Activated T-cell treated with anti-CD3 and anti-CD28 coated beads, Interleukin-2, amount 50 U/mL, for 72 hours (primary cell): ENCODE results near the gene LYPD6. TPM values are rescaled to one million over a fixed set of nuclear protein-coding genes. Genes with fewer than 3 reads are reported as not detected.

Experiments
- ATAC-seq, 2 donors: fragments of 150-1000 bp; cut with Tn5 transposase; replicated peaks in 1 of 2; 2 replicates each; pipeline ENCODE4 v1.10.0; 2021; ENCODE audit warnings: moderate library complexity in 2 of 2, mild to moderate bottlenecking in 1 of 2
- DNase-seq, 2 donors: peaks; one replicate each; pipeline ENCODE4 v3.0.0; 2021 to 2022; ENCODE audit warnings: mixed read lengths in 1 of 2
- H3K27ac Mint-ChIP-seq: one replicate; pipeline ENCODE4 v1.8.0; 2022; ENCODE audit warnings: mild to moderate bottlenecking, moderate library complexity, mixed read lengths
- H3K27me3 Mint-ChIP-seq: one replicate; pipeline ENCODE4 v1.8.0; 2022; ENCODE audit warnings: low read depth, mixed read lengths
- H3K36me3 Mint-ChIP-seq, 2 donors: one replicate each; pipeline ENCODE4 v1.8.0; 2022; ENCODE audit warnings: mixed read lengths in 2 of 2, mild to moderate bottlenecking in 1 of 2; ENCODE audit not compliant: insufficient read depth in 2 of 2
- H3K4me1 Mint-ChIP-seq: one replicate; pipeline ENCODE4 v1.8.0; 2022; ENCODE audit warnings: low read depth, mixed read lengths
- H3K4me3 Mint-ChIP-seq, 2 donors: one replicate each; pipeline ENCODE4 v1.8.0; 2022; ENCODE audit warnings: mild to moderate bottlenecking in 2 of 2, mixed read lengths in 2 of 2, moderate library complexity in 2 of 2
- H3K9me3 Mint-ChIP-seq, 2 donors: one replicate each; pipeline ENCODE4 v1.8.0; 2022; ENCODE audit warnings: mixed read lengths in 2 of 2
- total RNA-seq, 2 donors: library from RNA; stranded (reverse); gene quantifications; one replicate each; pipeline ENCODE4 v1.2.3, GENCODE V29; 2022

The LYPD6 gene
- total RNA-seq, 2 donors from 2014 or later, result not detected

DNA sequence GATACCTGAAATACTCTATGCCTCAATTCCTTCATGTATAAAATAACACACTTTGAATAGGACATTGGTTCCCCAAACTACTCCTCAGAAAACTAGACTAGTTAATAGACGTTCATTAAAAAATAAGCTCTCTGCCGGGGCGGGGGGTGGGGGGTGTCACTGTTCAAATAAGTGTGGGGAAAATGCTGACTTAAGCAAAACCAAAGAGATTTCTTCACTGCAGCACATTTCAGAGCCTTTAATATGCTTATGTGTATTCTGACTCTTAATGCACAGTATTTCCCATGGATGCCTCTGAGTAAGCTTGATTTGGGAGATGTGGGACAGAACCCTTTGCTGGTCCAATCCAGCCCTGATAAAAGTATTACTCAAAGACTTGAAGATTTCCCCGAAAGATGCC, 93.2 kb downstream of the LYPD6 start:
- no peak for ATAC-seq
- H3K27ac Mint-ChIP-seq, result no peak overlapping the region

GRCh38 chr2:149427387-149427786, 97.0 kb downstream of the LYPD6 start:
- H3K9me3 Mint-ChIP-seq, result peaks cover 0 to 2% of the 10 kb centered on the region in 2 donors
- no peak for DNase-seq
- H3K27ac Mint-ChIP-seq, result no peak overlapping the region
- H3K4me1 Mint-ChIP-seq, result no peaks in the 10 kb centered on the region
- no peak for ATAC-seq
- no peak overlapping the region for H3K4me3 Mint-ChIP-seq
- H3K36me3 Mint-ChIP-seq, result no peaks in the 10 kb centered on the region
- H3K27me3 Mint-ChIP-seq, result peaks cover 20% of the 10 kb centered on the region

More for the DNA sequence above, 93.2 kb downstream of the LYPD6 start:
- H3K36me3 Mint-ChIP-seq, result no peaks in the 10 kb centered on the region
- peaks cover 21% of the 10 kb centered on the region for H3K27me3 Mint-ChIP-seq
- no peak overlapping the region for H3K4me3 Mint-ChIP-seq
- DNase-seq, result no peak
- H3K9me3 Mint-ChIP-seq, result peaks cover 0 to 2% of the 10 kb centered on the region in 2 donors
- H3K4me1 Mint-ChIP-seq, result no peaks in the 10 kb centered on the region

DNA sequence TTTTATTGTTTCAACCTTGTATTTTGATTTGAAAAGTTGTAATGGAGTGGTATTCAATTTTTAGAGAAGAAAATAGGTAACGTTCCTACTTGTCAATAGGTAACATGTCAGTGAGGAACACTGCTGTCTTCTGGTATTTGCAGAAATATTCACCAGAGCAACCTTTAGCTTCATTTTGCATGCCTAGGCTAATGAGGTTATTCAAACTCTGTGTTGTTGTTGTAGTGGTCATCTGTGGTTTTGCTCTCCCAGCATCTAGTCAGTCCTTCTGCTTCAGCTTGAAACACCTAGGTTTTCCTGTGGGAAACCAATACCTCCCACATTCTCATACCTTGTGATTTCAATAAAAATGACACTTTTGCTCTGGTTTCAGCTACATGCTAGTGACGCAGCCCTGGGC, 98.4 kb downstream of the LYPD6 start:
- Mint-ChIP-seq H3K4me3 (no peak overlapping the region), H3K27ac (no peak overlapping the region), H3K4me1 (no peaks in the 10 kb centered on the region), H3K36me3 (no peaks in the 10 kb centered on the region), H3K9me3 (peaks cover 0 to 2% of the 10 kb centered on the region in 2 donors), H3K27me3 (peaks cover 12% of the 10 kb centered on the region)
- no peak for DNase-seq
- no peak for ATAC-seq

GRCh38 chr2:149430743-149431736, 100.7 kb downstream of the LYPD6 start:
- no peak overlapping the region for H3K4me3 Mint-ChIP-seq
- H3K27me3 Mint-ChIP-seq, result peaks cover 6% of the 10 kb centered on the region
- ATAC-seq, result no peak
- no peaks in the 10 kb centered on the region for H3K4me1 Mint-ChIP-seq
- H3K27ac Mint-ChIP-seq, result no peak overlapping the region
- H3K9me3 Mint-ChIP-seq, result peaks cover 0 to 2% of the 10 kb centered on the region in 2 donors
- DNase-seq, result no peak
- no peaks in the 10 kb centered on the region for H3K36me3 Mint-ChIP-seq

GRCh38 chr2:149438330-149438960, 108.1 kb downstream of the LYPD6 start:
- no peaks in the 10 kb centered on the region for H3K4me1 Mint-ChIP-seq
- no peak for ATAC-seq
- no peak for DNase-seq
- no peak overlapping the region for H3K27ac Mint-ChIP-seq
- H3K9me3 Mint-ChIP-seq, result no peaks in the 10 kb centered on the region
- no peak overlapping the region for H3K4me3 Mint-ChIP-seq
- H3K36me3 Mint-ChIP-seq, result no peaks in the 10 kb centered on the region
- peaks cover 8% of the 10 kb centered on the region for H3K27me3 Mint-ChIP-seq

DNA sequence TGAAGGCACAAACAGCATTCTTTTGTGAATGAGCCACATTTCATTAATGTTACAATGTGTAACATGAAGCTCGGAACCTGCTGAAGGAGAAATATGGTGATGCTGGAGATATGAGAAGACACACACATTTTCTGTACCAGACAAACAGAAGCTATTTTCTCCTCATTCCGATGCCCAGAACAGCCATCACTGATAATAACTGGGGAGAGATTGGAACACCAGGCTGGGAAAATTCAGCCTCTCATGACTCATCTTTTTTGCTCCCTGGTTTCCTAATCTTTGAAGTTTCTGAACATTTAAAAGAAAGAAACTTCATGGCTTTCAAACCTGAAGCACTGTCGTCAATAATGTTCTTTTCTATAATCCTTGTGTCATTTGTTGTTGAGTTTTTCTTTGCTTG, 110.9 kb downstream of the LYPD6 start:
- DNase-seq, result no peak
- Mint-ChIP-seq H3K9me3 (no peaks in the 10 kb centered on the region), H3K27me3 (peaks cover 14% of the 10 kb centered on the region), H3K27ac (no peak overlapping the region), H3K36me3 (no peaks in the 10 kb centered on the region), H3K4me3 (no peak overlapping the region), H3K4me1 (no peaks in the 10 kb centered on the region)
- ATAC-seq, result no peak

DNA sequence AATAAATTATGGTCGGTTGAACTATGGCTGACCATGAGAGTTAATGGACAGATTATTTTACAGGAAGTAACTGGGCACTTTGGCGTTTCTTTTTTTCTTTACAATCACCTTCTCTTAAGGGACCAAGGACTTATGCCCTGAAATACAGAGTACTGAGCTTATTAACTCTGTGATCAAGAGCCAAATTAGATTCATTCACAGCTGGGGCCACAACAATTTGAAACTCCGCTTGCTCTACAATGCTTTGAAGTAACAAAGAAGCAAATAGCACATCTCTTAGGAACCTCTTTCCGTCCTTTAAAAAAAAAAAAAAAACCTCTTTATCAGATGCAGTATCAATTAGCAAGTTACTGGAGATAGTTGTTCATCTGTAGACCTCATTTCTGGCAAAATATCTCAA, 112.0 kb downstream of the LYPD6 start:
- Mint-ChIP-seq H3K27ac (no peak overlapping the region), H3K27me3 (peaks cover 14% of the 10 kb centered on the region), H3K36me3 (no peaks in the 10 kb centered on the region), H3K4me1 (no peaks in the 10 kb centered on the region), H3K9me3 (no peaks in the 10 kb centered on the region), H3K4me3 (no peak overlapping the region)
- ATAC-seq (no peak), DNase-seq (no peak)

- H3K4me3 Mint-ChIP-seq, result no peak overlapping the region
- H3K27me3 Mint-ChIP-seq, result peaks cover 11% of the 10 kb centered on the region
- DNase-seq (no peak), ATAC-seq (no peak)
- H3K4me1 Mint-ChIP-seq, result no peaks in the 10 kb centered on the region
- H3K36me3 Mint-ChIP-seq, result no peaks in the 10 kb centered on the region
- H3K27ac Mint-ChIP-seq, result no peak overlapping the region
- no peaks in the 10 kb centered on the region for H3K9me3 Mint-ChIP-seq
These were observed 112.8 kb downstream of the LYPD6 start for GRCh38 chr2:149443150-149443549.

DNA sequence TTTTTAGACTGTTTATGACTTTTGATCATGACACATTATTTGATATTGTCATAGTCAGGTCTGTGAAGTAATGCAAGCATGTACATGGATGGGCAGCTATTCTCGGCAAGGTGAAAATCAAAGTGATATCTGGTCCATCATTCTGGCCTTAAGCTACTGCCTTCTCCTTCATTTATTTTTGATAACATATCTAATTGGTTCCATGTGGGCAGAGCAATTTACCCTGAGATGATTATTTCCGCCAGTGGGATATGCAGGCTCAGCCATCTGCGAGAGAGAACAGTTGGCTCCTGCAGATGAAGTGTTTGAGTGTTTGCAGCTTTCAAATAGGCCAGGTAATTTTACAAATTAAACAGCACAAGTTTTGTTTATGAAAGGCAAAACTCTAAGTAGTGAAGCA, 116.4 kb downstream of the LYPD6 start:
- Mint-ChIP-seq H3K27ac (no peak overlapping the region), H3K9me3 (no peaks in the 10 kb centered on the region), H3K4me3 (no peak overlapping the region), H3K4me1 (no peaks in the 10 kb centered on the region), H3K27me3 (peaks cover 6% of the 10 kb centered on the region), H3K36me3 (no peaks in the 10 kb centered on the region)
- DNase-seq (no peak), ATAC-seq (no peak)

GRCh38 chr2:149448315-149448714, 117.9 kb downstream of the LYPD6 start:
- Mint-ChIP-seq H3K9me3 (no peaks in the 10 kb centered on the region), H3K4me3 (no peak overlapping the region), H3K27me3 (peaks cover 6% of the 10 kb centered on the region), H3K36me3 (no peaks in the 10 kb centered on the region), H3K4me1 (no peaks in the 10 kb centered on the region), H3K27ac (no peak overlapping the region)
- ATAC-seq, result no peak
- DNase-seq, result no peak

DNA sequence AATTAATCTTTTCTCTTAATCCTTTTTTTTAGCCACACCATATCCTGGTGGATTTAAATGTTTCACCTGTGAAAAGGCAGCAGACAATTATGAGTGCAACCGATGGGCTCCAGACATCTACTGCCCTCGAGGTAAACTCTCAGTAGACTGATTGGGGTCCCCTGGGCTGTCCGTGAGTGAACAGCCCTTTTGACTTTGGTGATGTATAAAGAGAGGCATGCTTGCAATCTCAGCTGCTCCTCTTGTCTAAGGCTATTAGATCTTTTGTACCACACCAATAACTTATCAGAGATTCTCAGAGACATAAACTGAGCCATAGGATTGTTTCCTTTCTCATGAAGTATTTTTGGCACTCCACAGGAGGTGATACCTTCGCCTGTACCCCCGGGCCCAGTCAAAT, 118.6 kb downstream of the LYPD6 start:
- Mint-ChIP-seq H3K36me3 (no peaks in the 10 kb centered on the region), H3K9me3 (no peaks in the 10 kb centered on the region), H3K27ac (no peak overlapping the region), H3K4me1 (no peaks in the 10 kb centered on the region), H3K27me3 (peaks cover 6% of the 10 kb centered on the region), H3K4me3 (no peak overlapping the region)
- ATAC-seq (no peak), DNase-seq (no peak)

DNA sequence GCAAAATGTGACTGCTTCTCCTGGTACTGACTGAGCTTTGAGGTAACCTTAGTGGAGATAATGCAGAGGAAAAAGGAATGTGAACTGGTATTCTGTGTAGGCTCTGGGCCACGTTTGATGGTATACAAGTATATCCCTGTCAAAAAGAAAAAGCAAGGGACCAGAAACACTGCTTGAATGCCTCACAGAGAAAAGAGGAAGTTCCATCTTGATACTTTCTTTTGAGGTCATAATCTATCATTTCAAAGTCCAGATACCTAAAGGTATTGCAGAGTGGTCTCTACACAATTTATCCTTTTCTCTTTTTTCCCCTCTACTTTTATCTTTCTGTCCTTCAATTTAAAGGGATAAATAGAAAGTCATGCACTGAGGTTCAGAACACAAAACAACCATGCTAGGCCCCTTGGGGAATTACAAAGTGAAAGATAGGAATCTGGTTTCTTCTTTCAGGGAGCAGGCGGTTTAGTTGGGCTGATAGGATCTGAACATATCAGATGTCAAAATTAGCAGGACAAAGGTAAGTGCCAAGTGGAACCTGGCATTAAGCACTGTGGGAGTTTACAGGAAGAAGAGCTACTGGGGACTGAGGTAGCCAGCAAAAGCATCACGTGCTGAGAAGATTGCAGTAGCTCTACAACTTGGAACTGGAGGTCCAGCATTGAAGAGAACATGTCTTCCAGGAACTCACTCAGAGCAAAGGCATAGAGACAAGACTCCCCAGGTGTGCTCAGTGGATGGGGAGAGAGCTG, 121.2 kb downstream of the LYPD6 start:
- ATAC-seq, result no peak
- H3K27me3 Mint-ChIP-seq, result no peaks in the 10 kb centered on the region
- no peaks in the 10 kb centered on the region for H3K4me1 Mint-ChIP-seq
- no peak overlapping the region for H3K4me3 Mint-ChIP-seq
- H3K36me3 Mint-ChIP-seq, result no peaks in the 10 kb centered on the region
- H3K27ac Mint-ChIP-seq, result no peak overlapping the region
- no peak for DNase-seq
- H3K9me3 Mint-ChIP-seq, result no peaks in the 10 kb centered on the region

DNA sequence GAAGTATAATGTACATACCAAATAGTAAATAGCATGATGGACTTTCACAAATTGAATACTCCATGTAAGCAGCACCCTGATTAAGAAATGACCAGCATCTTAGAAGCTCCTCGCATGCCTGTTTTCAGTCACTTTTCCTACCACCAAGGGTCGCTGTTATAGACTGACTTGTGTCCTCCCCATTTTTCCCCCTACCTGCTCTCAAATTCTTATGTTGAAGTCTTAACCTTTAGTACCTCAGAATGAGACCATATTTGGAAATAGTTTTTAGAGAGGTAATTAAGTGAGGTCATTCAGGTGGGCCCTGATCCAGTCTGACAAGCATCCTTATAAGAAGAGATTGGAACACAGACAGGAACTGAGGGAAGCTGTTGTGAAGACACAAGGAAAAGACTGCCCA, 125.9 kb downstream of the LYPD6 start:
- Mint-ChIP-seq H3K9me3 (peaks cover 10 to 11% of the 10 kb centered on the region in 2 donors), H3K27ac (no peak overlapping the region), H3K4me1 (no peaks in the 10 kb centered on the region)

More for the DNA sequence above, 125.9 kb downstream of the LYPD6 start:
- no peak overlapping the region for H3K4me3 Mint-ChIP-seq
- DNase-seq (no peak), ATAC-seq (no peak)
- H3K36me3 Mint-ChIP-seq, result peaks cover 9 to 13% of the 10 kb centered on the region in 2 donors
- peaks cover 13% of the 10 kb centered on the region for H3K27me3 Mint-ChIP-seq
